CD4-positive, alpha-beta T cell treated with Interleukin-4 for 1 hour (primary cell): Measurements from ENCODE around the gene RHD.
"Not testable (repeated sequence)": the region's sequence is repeated elsewhere in the genome, so short reads cannot be mapped to it uniquely, and the experiment has no call there.

ENCODE experiments used
- DNase-seq, 2 donors: peaks; one replicate each; pipeline ENCODE4 v3.0.0-alpha.2; 2020 to 2022

RHD gene

DNA sequence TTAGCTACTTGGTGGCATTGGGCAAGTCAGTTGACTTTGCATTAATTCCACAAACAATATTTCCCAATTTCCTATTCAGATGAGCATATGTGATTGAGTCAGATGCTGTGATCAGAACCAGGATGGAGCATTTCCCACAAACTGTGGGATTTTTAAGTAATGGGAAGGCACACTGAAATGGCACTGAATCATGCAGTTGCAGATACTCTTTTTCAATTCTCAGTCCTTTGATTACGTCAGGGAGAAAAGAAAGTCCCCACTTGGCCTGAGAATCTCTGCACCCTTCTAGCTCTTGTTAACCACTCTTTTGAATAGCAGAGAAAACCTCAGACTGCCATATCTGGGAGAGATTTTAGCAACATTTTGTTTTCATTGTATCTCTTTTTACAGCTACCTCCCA is 36.8 kb downstream of the RHD start:
- DNase-seq, result not testable (repeated sequence)

DNA sequence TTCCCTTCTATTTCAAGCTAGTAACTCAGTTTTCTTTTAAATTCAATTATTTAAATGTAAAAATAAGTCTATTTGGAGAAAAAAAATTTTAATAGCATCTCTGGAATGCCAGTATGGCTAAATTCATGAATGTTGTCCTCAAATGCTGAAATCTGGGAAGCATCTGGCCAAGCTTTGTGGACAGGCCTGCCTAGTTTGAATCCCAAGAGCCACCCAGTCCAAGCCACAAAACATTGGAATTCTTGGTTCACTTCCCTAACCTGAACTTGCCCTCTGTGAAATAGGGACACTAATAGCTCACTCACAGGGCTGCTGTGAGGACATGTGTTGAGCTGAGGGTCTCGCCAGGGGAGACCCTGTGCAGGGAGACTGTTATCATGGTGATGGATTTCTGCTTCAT is 37.2 kb downstream of the RHD start:
- DNase-seq, result not testable (repeated sequence)

DNA sequence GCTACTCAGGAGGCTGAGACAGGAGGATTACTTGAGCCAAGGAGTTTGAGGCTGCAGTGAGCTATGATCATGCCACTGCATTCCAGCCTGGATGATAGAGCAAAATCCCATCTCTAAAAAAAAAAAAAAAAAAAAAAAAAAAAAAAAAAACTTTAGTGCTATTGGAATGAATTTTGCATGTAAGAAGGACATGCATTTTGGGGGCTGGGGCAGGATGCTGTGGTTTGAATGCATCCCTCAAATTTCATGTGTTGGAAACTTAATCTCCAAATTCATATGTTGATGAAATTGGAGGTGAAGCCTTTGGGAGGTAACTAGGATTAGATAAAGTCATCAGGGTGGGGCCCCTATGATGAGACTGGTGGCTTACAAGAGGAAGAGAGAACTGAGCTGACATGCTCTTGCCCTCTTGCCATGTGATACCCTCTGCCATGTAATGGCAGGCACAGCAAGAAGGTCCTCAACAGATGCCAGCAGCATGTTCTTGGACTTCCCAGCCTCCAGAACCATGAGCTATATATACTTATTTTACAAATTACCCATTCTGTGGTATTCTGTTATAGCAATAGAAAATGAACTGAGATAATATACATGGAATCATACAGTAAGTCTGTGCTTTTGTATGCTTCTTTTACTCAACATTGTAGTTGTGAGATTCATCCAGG is 40.6 kb downstream of the RHD start:
- not testable (repeated sequence) for DNase-seq

DNA sequence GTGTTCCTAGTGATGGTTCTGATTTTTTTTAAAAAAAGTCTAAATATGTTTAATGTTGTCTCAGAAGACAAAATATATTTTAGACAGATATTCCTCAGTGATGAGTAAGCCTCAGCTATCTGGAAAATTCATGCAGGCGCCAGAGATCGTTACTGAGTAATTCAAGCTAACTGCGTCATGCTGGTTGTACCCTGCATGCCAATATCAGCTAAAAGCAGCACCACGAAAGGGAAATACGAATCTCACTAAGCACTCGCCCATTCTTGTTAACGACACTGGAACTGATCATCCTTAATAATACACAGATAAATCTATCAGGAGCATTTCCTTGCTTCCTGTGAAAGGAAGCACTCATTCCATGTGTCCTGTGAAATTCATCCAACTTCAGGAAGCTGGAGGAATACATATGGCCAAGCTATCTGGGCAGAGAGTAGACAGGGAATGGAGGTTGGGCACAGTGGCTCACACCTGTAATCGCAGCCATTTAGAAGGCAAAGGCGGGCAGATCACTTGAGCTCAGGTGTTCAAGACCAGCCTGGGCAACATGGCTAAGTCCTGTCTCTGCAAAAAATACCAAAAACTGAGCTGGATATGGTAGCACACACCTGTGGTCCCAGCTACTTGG is 48.1 kb downstream of the RHD start:
- not testable (repeated sequence) for DNase-seq

DNA sequence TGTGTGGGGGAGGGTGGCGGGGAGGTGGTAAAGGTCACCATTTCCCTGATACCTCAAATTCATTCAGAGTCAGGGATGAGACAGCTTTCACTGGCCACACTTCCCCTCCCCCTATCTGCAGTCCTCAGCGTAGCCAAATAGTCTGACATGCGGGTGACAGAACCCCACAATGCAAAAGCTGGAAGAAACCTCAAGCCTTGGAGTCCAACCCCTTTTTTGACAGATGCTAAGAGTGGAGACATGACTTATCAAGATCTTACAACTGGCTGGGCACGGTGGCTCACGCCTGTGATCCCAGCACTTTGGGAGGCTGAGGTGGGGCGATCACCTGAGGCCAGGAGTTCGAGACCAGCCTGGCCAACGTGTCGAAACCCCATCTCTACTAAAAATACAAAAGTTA is 49.8 kb downstream of the RHD start:
- DNase-seq, result not testable (repeated sequence)

DNA sequence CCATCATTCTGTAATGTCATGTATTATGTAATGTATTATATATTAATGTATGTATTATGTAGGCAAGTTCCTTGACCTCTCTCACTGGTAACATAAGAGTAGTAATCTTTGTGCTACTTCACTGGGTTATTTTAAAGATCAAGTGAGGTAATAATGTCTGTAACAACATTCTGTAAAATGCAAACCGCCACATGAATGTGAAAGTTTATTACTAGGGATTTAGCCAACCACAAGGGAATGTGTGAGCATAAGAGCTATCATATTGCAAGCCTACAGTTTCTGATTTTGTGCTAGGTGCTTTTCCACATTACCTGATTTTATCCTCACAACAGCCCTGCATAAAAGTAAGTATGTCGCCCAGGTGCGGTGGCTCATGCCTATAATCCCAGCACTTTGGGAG is 52.1 kb downstream of the RHD start:
- not testable (repeated sequence) for DNase-seq

DNA sequence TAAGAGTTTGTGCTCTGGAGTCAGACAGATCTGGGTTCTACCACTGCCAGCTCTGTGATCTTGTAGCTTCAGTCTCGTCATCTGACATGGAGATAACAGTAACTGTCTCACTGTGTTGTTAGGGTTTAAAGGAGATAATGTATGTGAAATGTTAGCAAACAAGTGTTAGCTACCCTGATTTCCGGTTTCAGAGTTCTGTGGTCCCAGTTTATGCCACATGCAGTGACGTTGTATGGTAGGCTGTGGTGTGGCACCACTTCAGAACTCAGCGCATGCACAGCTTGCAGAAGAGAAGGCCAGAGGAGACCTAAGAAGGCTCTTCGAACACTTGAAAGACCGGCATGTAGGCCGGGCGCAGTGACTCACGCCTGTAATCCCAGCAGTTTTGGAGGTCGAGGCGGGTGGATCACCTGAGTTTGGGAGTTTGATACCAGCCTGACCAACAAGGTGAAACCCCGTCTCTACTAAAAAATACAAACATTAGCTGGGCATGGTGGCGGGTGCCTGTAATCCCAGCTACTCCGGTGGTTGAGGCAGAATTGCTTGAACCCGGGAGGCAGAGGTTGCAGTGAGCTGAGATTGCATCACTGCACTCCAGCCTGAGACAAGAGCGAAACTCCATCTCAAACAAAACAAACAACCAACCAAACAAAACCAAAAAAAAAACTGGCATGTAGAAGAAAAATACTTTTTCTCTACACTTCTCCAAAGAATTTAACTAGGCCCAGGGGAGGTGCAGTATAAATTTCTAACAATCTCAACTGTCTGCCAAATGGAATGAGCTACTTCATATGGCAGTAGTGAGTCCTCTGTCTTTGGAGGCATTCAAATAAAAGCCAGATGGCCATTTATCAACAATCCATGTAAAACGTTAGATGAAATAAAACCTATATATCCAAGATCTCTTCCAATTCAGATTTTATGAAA is 55.8 kb downstream of the RHD start:
- not testable (repeated sequence) for DNase-seq

DNA sequence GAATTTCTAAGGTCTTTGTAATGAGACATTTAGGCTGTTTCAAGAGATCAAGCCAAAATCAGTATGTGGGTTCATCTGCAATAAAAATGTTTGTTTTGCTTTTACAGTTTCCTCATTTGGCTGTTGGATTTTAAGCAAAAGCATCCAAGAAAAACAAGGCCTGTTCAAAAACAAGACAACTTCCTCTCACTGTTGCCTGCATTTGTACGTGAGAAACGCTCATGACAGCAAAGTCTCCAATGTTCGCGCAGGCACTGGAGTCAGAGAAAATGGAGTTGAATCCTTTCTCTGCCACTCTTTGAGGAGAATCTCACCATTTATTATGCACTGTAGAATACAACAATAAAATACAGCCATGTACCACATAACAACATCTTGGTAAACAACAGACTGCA is 56.5 kb downstream of the RHD start:
- DNase-seq, result not testable (repeated sequence)

DNA sequence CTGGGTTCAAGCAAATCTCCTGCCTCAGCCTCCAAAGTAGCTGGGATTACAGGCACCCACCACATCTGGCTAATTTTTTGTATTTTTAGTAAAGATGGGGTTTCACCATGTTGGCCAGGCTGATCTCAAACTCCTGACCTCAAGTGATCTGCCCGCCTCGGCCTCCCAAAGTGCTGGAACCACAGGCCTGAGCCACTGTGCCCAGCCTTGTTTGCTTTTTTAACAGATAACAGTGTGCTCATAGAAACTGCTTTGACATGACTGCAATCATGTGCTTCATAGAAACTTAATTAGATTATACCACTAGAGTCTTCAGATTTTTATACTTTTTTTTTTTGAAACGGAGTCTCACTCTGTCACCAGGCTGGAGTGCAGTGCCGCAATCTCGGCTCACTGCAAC is 57.0 kb downstream of the RHD start:
- DNase-seq, result not testable (repeated sequence)

DNA sequence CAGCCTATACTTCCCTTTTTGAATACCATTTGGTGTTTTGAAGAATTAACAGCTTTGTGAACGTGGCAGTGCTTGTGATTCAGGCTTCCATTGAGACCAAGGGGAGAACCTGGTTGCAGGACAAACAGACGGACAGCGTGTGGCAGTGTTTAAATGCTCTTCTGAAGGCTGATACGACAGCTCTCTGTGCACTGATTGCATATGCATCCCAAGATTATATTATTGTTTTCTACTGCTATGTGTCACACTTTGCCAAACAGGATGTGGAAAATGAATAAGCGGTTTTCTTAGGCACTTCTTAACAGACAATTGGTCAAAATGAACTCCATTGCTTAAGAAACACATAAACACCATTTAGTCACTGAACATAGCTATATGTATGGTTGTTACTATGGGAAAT is 57.6 kb downstream of the RHD start:
- DNase-seq, result peak; percentile 23 to 44

DNA sequence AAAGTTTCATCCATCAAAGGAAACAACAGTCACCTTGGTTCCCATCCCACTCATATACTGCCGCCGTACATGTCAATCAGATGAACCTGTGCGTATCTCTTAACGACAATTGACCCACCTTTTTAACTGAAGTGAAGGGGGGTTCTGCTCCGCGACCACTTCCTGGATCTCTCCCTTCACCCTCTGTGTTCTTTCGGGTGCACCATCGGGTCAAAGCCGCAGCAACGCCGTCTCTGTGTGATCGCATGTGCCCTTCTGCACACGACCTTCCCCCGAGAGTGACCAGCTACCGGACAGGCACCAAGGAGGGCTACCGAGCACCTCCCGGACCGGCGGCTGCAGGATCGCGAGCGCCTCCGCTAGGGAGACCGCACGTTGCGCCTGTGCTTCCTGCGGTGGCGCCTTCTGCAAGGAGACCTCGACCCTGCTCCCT is 64.6 kb downstream of the RHD start:
- DNase-seq, result peak; percentile 16 to 40

DNA sequence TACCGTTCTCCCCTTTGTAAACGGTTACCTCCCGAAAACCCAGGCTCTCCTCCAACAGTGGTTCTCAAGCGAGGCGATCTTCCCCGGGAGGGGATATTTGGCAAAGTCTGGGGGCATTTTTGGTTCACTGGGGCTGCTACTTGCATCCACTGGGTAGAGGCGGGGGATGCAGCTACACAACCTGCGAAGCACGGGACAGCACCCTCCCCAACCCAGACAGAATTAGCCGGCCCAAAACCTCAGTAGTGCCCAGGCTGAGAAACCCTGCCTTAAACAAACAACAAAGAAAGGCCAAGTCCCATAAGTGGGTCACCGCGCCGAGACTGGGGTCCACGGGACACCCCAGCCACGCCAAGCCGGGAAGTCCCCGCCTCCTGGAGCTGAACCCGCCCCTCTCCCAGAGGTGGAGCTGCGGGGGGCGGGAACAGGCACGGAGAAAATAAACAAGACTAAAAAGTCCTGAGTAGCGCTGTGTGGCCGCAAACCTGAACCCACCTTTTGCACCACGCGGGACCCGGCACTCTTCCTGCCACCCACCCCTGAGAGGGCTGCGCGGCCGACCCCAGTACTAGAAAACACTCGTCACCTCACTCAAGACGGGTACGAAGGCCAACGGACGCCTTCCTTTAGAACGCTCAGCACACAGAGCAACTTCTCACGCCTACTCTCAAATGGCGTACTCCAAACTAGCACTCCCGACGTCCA is 65.3 kb downstream of the RHD start:
- DNase-seq, result peak; percentile 20 to 51

DNA sequence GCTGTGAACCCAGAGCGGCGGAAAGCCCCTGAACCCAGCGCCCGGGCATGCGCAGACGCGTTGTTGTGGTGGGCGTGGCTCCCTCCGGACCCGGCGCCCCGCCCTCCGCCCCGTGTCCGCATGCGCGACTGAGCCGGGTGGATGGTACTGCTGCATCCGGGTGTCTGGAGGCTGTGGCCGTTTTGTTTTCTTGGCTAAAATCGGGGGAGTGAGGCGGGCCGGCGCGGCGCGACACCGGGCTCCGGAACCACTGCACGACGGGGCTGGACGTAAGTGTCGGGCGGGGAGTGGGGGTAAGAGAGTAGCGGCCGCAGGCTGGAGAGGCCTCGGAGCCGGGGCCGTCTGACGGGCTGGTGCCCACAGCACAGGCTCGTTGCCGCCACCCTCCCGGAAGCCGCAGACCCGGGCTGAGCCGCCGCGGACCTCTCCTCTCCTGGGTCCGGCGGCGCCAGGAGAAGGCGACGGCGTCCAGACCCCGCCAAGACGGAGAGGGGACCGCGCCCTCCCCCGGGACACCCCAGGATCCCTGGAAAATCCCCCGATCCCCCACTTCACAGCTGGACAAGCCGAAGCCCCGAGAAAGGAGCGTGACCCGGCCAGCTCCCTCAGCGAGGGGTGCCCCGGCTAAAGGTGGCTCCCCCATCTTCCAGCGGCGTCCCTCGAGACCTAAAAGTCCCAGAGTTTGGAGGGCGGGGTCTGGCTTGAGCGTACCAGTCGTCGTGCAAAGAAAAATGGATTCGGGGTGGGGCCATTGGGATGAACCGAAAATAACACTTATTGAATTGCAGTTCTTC is 66.1 kb downstream of the RHD start, which contains the start of gene TMEM50A:
TSS of gene TMEM50A (plus strand) at position 147 of the 794 bp plus-strand sequence. CDS start 2,153 bp downstream, outside the sequence.
- peak; percentile 90 to 94 for DNase-seq

DNA sequence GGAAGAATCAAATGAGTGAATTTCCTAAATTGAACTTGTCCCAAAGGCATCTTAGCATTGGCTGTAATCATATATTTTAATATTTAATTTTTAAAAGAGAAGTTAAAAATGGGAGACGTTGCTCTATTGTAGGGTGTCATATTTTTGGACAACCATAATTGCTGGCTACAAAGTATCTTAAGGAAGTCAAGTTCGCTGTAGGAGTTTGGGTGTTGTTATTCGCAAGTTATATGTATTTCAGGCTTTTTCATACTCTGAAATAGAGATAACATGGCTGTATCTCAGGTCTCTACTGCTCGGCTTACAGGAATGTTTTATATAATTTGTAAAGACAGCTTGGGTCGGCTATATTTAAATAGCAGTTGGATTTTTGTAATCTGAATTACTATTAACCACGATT is 66.7 kb downstream of the RHD start:
- DNase-seq, result no peak

DNA sequence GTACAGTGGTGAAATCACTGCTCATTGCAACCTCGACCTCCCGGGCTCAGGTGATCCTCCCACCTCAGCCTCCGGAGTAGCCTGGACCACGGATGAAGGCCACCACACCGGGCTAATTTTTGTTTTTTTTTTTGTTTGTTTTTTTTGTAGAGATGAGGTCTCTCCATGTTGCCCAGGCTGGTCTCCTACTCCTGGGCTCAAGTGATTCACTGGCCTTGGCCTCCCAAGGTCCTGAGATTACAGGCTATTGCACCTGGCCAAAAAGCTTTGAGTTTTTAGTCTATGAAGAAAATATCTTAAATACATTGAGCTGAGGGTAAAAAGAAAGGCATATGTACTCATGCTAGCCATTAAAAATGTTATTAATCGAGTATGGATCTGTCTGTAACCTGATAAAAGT is 69.4 kb downstream of the RHD start:
- no peak for DNase-seq

DNA sequence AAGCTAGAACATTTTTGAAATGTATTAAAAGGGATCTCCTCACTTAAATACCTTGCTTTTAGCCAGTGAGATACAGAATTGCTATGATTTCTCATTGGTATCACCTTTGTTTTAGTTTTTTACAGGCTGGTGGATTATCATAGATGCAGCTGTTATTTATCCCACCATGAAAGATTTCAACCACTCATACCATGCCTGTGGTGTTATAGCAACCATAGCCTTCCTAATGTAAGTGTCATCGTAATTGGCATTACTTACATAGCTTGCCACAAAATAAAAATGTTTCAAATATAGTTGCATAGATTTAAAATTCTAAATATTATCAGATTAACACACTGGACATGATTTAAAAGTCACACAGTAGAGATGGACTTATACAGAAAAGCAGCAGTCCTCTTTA is 70.5 kb downstream of the RHD start:
- DNase-seq, result no peak

DNA sequence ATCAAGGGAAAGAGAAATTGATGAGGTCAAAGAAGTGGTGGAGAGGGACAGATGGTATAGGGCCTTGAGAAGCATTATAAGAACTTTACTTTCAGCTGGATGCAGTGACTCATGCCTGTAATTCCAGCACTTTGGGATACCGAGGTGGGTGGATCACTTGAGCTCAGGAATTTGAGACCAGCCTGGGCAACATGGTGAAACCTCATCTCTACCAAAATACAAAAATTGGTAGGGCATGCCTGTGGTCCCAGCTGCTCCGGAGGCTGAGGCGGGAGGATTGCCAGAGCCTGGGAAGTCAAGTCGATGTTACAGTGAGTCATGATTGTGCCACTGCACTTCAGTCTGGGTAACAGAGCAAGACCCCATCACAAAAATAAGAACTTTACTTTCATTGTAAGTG is 71.6 kb downstream of the RHD start:
- no peak for DNase-seq

DNA sequence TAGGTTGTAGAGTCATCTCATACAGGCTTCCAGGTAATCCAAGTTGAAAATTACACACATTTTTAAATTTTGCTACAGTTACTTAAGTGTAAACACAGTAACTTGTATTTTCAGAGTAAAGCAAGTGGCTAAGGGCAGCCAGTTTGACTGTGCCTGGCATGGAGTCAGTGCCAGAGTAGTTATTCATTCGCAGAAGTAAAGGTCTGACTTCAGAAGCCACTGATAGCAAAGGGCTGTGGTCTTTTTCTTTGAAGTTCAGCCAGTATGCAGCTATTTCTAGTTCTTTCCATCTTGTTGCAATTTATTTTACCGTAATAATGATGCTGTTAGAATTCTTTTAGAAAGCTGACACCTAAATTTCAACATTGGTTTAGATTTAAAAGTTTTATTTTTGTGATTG is 75.2 kb downstream of the RHD start:
- DNase-seq, result no peak

DNA sequence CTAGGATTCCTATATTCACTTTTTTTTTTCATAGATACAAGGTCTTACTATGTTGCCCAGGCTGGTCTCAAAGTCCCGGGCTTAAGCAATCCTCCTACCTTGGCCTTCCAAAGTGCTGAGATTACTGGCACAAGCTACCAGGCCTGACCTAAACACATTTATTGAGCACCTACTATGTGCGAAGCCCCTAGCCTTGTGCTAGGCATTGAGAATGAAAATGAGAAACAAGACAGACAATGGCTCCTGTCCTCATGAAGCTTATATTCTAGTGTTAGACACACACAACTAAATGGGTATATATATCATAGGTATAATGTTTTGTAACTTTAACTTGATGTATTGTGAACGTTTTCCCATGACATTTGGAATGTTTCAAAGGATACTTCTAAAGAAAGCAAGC is 77.3 kb downstream of the RHD start:
- no peak for DNase-seq

DNA sequence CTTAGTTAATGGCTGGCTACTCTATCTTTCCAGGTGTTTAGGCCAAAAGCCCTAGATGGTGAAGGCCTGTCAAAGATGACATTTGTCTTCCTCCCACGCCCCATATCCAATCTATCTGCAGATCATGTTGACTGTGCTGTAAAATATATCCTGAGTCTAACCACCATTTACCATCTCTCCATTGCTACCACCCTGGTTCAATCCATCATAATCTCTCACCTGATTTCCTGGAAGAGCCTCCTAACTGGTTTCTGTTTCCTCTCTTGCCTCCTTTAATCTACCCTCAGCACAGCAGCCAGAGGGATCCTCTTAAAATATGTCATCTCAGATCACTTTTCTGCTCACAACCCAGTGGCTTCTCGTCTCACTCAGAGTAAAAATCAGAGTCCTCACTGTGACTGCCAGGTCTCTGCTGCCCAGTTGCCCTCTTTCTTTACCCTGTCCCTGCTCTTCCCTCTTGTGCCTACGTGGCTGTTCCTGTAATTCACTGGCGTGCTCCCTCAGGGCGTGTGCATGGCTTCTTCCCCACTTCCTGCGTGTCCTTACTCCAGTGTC is 83.6 kb downstream of the RHD start:
- DNase-seq, result peak in 1 of 2 donors; percentile 16

DNA sequence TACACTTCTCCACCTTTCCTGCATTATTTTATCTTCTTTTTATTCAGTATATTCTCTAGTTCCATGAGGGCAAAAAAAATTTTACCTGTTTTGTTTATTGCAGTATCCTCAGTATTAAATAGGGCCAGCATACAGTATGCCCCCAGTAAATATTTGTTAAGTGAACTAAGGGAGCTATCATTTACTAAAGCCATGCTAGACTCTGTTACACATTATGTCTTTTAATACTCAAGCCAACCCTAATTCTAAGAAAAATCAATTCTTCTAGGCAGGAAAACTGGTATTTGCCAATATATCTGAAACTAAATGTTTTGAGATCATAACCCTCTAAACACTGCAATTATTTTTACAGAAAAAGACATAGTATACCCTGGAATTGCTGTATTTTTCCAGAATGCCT is 84.1 kb downstream of the RHD start:
- no peak for DNase-seq

DNA sequence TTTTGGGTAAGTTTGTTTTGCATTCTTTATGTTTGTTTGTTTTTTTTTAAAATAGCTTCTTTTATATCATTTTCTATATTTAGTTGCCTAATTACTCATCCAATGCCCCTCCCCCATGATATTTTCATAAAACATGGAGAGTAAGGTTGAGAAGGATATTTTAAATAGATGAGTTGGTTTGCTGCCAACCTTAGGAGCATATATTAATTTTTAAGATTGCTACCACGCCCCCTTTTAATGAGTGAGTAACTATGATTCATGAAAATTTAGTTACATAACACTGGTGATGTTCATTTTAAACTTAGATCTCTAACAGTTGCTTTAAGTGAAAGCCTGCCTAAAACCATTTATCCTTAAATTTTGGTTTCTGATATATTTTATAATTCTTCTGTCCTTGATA is 84.5 kb downstream of the RHD start:
- DNase-seq, result no peak
